Left forelimb (tissue), 1 donor: Measurements from ENCODE around the gene JKAMP.

Source experiments
- DNase-seq: peaks from one replicate; pipeline ENCODE4 v3.0.0-alpha.2; 2018; ENCODE audit warnings: low spot score

JKAMP gene

DNA sequence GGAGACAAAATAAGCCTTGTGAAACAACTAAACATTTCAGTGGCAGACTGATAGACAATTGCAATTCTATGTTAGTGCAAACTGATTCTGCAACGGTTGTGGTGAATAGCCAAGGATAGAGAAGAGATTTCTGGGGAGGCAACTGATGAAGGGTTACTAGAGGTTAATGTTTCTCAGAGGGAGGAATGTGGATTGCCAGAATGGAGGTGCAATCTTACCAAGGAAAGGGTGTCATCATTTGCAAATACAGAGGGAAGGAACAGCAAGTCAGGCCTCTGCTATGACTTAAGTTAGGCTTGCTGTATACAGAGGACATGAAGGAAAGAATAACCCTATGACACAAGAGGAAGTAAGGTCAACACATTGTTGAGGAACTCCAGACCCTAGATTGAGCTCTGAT, 56.5 kb downstream of the JKAMP start:
- no peak for DNase-seq

DNA sequence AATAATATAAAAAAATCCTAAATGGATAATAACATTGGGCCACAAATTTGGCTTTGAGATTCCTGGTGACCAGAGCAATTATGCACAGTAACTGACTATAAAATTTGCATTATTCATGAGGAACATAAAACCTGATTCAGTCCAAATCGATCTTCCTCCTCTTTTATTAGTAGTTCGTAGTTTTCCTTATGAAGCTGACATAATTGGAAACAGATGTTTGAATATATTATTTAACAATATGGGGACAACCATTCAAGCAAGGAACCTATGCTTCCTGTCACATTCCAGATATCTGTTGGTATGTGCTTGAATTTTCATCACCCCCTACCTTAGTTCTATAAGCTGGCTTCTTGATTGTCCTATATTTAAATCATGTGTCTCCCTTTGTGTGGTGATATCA, 57.4 kb downstream of the JKAMP start:
- no peak for DNase-seq

- no peak for DNase-seq
Measured at GRCh38 chr14:59543873-59544272, 59.6 kb downstream of the JKAMP start.

DNA sequence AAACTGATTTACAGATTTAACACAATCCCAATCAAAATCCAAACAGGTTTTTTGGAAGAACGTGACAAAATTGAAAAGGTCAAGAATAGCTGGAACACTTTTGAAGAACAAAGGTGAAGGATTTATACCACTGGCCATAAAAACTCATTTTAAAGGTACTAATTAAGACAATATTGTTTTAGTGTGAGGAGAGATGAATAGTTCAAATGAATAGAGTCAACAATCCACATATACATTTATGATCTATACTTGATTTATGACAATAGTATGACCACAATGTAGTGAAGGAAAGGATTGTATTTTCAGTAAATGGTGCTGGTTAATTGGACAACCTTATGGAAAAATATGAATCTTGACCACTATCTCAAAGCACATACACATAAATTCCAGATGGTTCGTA, 63.0 kb downstream of the JKAMP start:
- no peak for DNase-seq
